ENCODE measurements around the gene AMD1. TPM values are rescaled to one million over a fixed set of nuclear protein-coding genes. Genes with fewer than 3 reads are reported as not detected.

The AMD1 gene
- total RNA-seq, 1 donor from 2014 or later: 84.3 TPM

GRCh38 chr6:110934381-110934898 is 59.9 kb downstream of the AMD1 start:
- no peaks in the 10 kb centered on the region for H3K27me3 Mint-ChIP-seq
- no peaks in the 10 kb centered on the region for H3K4me1 Mint-ChIP-seq (ENCODE audit: unreplicated experiment)
- DNase-seq (ENCODE audit: extremely low spot score, unreplicated experiment): no peak
- no peak overlapping the region for H3K4me3 Mint-ChIP-seq
- TF ChIP-seq CTCF (conservative IDR thresholded peaks at IDR 0.05): no peak
- H3K27ac Mint-ChIP-seq: no peak overlapping the region
- no peaks in the 10 kb centered on the region for H3K36me3 Mint-ChIP-seq
- no peaks in the 10 kb centered on the region for H3K9me3 Mint-ChIP-seq

- TF ChIP-seq CTCF (conservative IDR thresholded peaks at IDR 0.05): no peak
- no peak overlapping the region for H3K27ac Mint-ChIP-seq
- no peaks in the 10 kb centered on the region for H3K4me1 Mint-ChIP-seq (ENCODE audit: unreplicated experiment)
- H3K4me3 Mint-ChIP-seq: no peak overlapping the region
- H3K27me3 Mint-ChIP-seq: no peaks in the 10 kb centered on the region
- H3K9me3 Mint-ChIP-seq: no peaks in the 10 kb centered on the region
- DNase-seq (ENCODE audit: extremely low spot score, unreplicated experiment): no peak
- H3K36me3 Mint-ChIP-seq: no peaks in the 10 kb centered on the region
These were observed 60.6 kb downstream of the AMD1 start for GRCh38 chr6:110935171-110935570.

DNA sequence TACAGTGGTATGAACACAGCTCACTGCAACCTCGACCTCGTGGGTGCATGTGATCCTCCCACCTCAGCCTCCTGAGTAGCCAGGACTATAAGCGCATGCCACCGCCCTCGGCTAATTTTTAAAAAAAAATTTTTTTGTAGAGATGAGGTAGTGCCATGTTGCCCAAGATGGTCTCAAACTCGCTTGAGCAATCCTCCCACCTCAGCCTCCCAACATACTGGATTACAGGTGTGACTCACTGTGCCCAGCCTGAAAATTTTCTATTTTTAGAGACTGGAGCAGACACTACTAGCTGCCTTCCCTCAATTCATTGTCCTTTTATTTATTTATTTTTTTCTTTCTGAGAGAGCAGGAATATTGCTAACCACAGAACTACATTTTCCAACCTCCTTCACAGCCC is 63.6 kb downstream of the AMD1 start:
- H3K9me3 Mint-ChIP-seq: no peaks in the 10 kb centered on the region

DNA sequence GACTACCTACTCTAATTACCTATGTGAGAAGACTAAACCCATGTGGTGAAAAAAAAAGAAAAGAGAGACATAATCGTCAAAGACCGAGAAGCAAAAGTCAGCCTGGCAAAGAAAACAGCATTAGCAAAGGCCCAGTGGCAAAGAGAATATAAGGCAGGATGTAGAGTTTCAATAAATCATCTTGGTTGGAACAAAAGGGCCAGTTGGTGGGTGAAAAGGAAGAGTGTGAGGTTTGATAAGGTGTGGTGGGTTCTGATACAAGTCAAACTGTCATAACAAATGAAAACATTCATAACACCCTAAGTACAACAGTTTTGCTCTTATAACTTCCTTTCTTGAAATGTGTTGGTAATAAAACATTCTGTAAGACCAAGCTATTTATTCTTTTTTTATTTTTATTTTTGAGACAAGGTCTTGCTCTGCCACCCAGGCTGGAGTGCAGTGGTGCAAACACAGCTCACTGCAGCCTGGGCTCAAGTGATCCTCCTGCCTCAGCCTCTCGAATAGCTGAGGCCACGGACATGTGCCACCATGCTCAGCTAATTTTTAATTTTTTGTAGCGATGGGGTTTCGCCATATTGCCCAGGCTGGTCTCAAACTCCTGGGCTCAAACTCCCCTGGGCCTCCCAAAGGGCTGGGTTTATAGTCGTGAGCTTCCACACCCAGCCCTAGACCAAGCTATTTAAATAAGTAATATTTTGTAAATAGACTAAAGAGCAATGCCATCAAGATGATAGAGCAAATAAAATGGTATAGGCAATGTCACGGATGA is 65.0 kb downstream of the AMD1 start:
- Mint-ChIP-seq H3K36me3 (no peaks in the 10 kb centered on the region), H3K4me3 (no peak overlapping the region), H3K4me1 (ENCODE audit: unreplicated experiment) (no peaks in the 10 kb centered on the region), H3K9me3 (no peaks in the 10 kb centered on the region), H3K27me3 (no peaks in the 10 kb centered on the region), H3K27ac (no peak overlapping the region)
- DNase-seq (ENCODE audit: extremely low spot score, unreplicated experiment): no peak
- no peak for TF ChIP-seq CTCF (conservative IDR thresholded peaks at IDR 0.05)

More for the DNA sequence above, 63.6 kb downstream of the AMD1 start:
- no peaks in the 10 kb centered on the region for H3K27me3 Mint-ChIP-seq
- H3K27ac Mint-ChIP-seq: no peak overlapping the region
- no peak for DNase-seq (ENCODE audit: extremely low spot score, unreplicated experiment)
- H3K4me1 Mint-ChIP-seq (ENCODE audit: unreplicated experiment): no peaks in the 10 kb centered on the region
- no peak overlapping the region for H3K4me3 Mint-ChIP-seq
- no peak for TF ChIP-seq CTCF (conservative IDR thresholded peaks at IDR 0.05)
- no peaks in the 10 kb centered on the region for H3K36me3 Mint-ChIP-seq

- Mint-ChIP-seq H3K4me1 (ENCODE audit: unreplicated experiment) (no peaks in the 10 kb centered on the region), H3K4me3 (no peak overlapping the region), H3K9me3 (no peaks in the 10 kb centered on the region), H3K27ac (no peak overlapping the region), H3K36me3 (no peaks in the 10 kb centered on the region), H3K27me3 (no peaks in the 10 kb centered on the region)
- DNase-seq (ENCODE audit: extremely low spot score, unreplicated experiment): no peak
- TF ChIP-seq CTCF (conservative IDR thresholded peaks at IDR 0.05): no peak
These were observed 70.1 kb downstream of the AMD1 start for GRCh38 chr6:110944681-110945151.

Other genes with a start within 250 kb of the AMD1 start
- gene CDK19, start 59.3 kb upstream of the AMD1 start, total RNA-seq (ENCODE audit: low replicate concordance): 17.9 and 27.2 TPM in 2 replicates
- 60.4 and 92.9 TPM in 2 replicates for gene GTF3C6, start 83.9 kb downstream of the AMD1 start, total RNA-seq (ENCODE audit: low replicate concordance)
- gene RPF2, start 107.3 kb downstream of the AMD1 start, total RNA-seq (ENCODE audit: low replicate concordance): 25.2 and 28.8 TPM in 2 replicates
- gene SLC16A10, start 212.7 kb downstream of the AMD1 start, total RNA-seq (ENCODE audit: low replicate concordance): 16.9 and 25.6 TPM in 2 replicates